ENCODE measurements around the gene FBXL17. TPM values are rescaled to one million over a fixed set of nuclear protein-coding genes. Genes with fewer than 3 reads are reported as not detected.

The FBXL17 gene
- total RNA-seq, 1 experiment from 2014 or later = 18.2 TPM

DNA sequence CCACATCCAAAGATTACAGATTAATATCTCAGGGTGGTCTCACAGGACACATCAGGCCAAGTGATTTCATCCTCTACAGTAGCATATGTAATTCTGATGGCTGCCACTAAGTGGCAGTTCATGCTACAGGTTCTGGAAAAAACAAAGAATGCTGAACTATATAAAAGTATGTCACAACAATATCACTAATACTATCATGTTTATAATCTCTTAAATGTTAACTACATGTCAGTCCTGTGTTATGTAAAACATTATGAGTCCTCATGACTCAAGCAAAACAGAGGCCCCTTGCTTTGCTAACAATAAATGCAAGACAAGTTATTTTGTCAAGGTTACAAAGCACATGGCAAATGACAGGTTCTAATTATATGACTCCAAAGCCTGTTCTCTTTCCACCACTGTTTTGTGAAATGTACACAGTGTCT is 233.2 kb downstream of the FBXL17 start:
- POLR2A ChIA-PET = no interaction called here
- CTCF ChIA-PET = interaction anchor here (0.9 kb wide), 1 partner anchor 22 kb away, joined by 3 read pairs; no protein-coding TSS in a partner anchor
- Mint-ChIP-seq H3K27me3 (ENCODE audit: insufficient read depth, unreplicated experiment) (no peaks in the 10 kb centered on the region), H3K27ac (ENCODE audit: low read depth, unreplicated experiment) (no peak overlapping the region), H3K4me1 (ENCODE audit: insufficient read depth, unreplicated experiment) (no peaks in the 10 kb centered on the region), H3K4me3 (ENCODE audit: unreplicated experiment) (no peak overlapping the region), H3K36me3 (ENCODE audit: insufficient read depth, unreplicated experiment) (peaks cover 5% of the 10 kb centered on the region), H3K9me3 (ENCODE audit: unreplicated experiment) (no peaks in the 10 kb centered on the region)
- no TSS peak for BruUV-seq (replicated peaks)
- DNase-seq (ENCODE audit: unreplicated experiment) = peak; percentile 32
- TF ChIP-seq, protein P1, sequence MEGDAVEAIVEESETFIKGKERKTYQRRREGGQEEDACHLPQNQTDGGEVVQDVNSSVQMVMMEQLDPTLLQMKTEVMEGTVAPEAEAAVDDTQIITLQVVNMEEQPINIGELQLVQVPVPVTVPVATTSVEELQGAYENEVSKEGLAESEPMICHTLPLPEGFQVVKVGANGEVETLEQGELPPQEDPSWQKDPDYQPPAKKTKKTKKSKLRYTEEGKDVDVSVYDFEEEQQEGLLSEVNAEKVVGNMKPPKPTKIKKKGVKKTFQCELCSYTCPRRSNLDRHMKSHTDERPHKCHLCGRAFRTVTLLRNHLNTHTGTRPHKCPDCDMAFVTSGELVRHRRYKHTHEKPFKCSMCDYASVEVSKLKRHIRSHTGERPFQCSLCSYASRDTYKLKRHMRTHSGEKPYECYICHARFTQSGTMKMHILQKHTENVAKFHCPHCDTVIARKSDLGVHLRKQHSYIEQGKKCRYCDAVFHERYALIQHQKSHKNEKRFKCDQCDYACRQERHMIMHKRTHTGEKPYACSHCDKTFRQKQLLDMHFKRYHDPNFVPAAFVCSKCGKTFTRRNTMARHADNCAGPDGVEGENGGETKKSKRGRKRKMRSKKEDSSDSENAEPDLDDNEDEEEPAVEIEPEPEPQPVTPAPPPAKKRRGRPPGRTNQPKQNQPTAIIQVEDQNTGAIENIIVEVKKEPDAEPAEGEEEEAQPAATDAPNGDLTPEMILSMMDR (IDR thresholded peaks at IDR 0.05; ENCODE audit: unreplicated experiment) = peak; percentile 45
- intact Hi-C loops (cut with micrococcal nuclease) = loop anchor here (2.0 kb wide), 2 partner anchors 112 to 196 kb away; no protein-coding TSS in a partner anchor

DNA sequence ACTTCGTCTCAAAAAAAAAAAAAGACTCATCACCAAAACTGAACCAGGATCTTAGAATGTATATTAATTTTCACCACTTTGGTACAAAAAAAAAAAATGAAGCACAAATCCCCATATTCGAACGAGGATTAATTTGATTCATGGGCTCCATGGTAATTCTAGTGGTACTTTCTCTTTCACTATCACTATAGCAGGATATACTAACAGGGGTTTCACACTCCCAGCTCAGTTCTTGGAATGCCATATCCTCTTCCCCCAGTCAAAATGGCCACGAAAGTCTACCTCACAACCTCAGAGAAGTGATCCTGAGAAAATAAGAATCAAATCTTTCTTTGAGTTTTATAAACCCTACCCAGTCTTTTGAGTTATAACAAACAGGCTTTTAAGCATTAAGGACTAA is 235.7 kb downstream of the FBXL17 start:
- H3K9me3 Mint-ChIP-seq (ENCODE audit: unreplicated experiment) = no peaks in the 10 kb centered on the region
- H3K4me1 Mint-ChIP-seq (ENCODE audit: insufficient read depth, unreplicated experiment) = peaks cover 5% of the 10 kb centered on the region
- H3K36me3 Mint-ChIP-seq (ENCODE audit: insufficient read depth, unreplicated experiment) = no peaks in the 10 kb centered on the region
- no peaks in the 10 kb centered on the region for H3K27me3 Mint-ChIP-seq (ENCODE audit: insufficient read depth, unreplicated experiment)
- H3K27ac Mint-ChIP-seq (ENCODE audit: low read depth, unreplicated experiment) = no peak overlapping the region
- intact Hi-C loops (cut with micrococcal nuclease) = no loop called here
- no TSS peak for BruUV-seq (replicated peaks)
- TF ChIP-seq, protein P1 (IDR thresholded peaks at IDR 0.05; ENCODE audit: unreplicated experiment) = no peak
- POLR2A ChIA-PET = no interaction called here
- CTCF ChIA-PET = interaction anchor here (0.6 to 1.8 kb wide), 4 partner anchors 29 to 1751 kb away, joined by 3 to 11 read pairs (median 4); no protein-coding TSS in a partner anchor
- H3K4me3 Mint-ChIP-seq (ENCODE audit: unreplicated experiment) = no peak overlapping the region
- no peak for DNase-seq (ENCODE audit: unreplicated experiment)

DNA sequence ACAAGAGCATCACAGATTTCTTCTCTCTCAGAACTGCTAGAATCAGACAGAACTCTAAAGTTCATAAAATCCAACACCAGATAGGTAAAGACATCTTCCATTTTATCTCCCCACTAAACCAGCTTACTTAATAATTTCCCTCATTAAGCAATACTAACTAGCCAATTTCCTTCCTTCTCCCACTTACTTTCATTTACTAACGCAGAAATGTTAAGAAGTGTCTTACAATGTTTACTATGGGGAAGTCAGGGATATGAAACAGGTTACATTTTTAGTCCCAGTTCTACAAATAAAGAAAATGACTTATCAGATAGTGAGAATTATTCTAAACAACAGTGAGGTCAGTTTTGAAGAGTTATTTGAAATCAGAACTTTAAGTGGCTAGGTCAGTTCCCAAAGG is 236.5 kb downstream of the FBXL17 start:
- ChIA-PET CTCF (interaction anchor here (1.8 kb wide), 1 partner anchor 114 kb away, joined by 11 read pairs; no protein-coding TSS in a partner anchor), POLR2A (no interaction called here)
- peaks cover 5% of the 10 kb centered on the region for H3K4me1 Mint-ChIP-seq (ENCODE audit: insufficient read depth, unreplicated experiment)
- no peak overlapping the region for H3K27ac Mint-ChIP-seq (ENCODE audit: low read depth, unreplicated experiment)
- no TSS peak for BruUV-seq (replicated peaks)
- intact Hi-C loops (cut with micrococcal nuclease) = no loop called here
- no peaks in the 10 kb centered on the region for H3K9me3 Mint-ChIP-seq (ENCODE audit: unreplicated experiment)
- TF ChIP-seq, protein P1 (IDR thresholded peaks at IDR 0.05; ENCODE audit: unreplicated experiment) = no peak
- no peaks in the 10 kb centered on the region for H3K27me3 Mint-ChIP-seq (ENCODE audit: insufficient read depth, unreplicated experiment)
- DNase-seq (ENCODE audit: unreplicated experiment) = no peak
- no peak overlapping the region for H3K4me3 Mint-ChIP-seq (ENCODE audit: unreplicated experiment)
- no peaks in the 10 kb centered on the region for H3K36me3 Mint-ChIP-seq (ENCODE audit: insufficient read depth, unreplicated experiment)

DNA sequence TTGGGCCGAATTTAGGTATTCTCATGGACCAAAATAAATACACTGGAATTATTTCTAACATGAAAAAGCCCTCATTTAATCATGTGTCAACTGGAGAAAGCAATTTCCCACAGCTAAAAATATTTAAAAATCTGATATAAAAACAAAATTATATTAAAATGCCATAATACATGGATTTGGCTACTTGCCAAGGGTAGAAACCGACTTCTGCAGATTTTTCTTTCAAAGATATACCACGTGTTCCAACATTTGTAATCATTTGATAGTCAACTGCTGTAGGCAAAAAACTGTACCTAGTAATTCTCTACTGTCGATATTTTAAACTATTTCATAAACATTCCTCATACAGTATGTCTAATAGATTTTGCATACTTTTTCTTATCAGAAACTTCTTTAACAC is 237.6 kb downstream of the FBXL17 start:
- no TSS peak for BruUV-seq (replicated peaks)
- intact Hi-C loops (cut with micrococcal nuclease) = no loop called here
- Mint-ChIP-seq H3K9me3 (ENCODE audit: unreplicated experiment) (no peaks in the 10 kb centered on the region), H3K36me3 (ENCODE audit: insufficient read depth, unreplicated experiment) (no peaks in the 10 kb centered on the region), H3K27me3 (ENCODE audit: insufficient read depth, unreplicated experiment) (no peaks in the 10 kb centered on the region), H3K27ac (ENCODE audit: low read depth, unreplicated experiment) (no peak overlapping the region), H3K4me1 (ENCODE audit: insufficient read depth, unreplicated experiment) (peaks cover 5% of the 10 kb centered on the region), H3K4me3 (ENCODE audit: unreplicated experiment) (no peak overlapping the region)
- TF ChIP-seq, protein P1 (IDR thresholded peaks at IDR 0.05; ENCODE audit: unreplicated experiment) = no peak
- no peak for DNase-seq (ENCODE audit: unreplicated experiment)
- ChIA-PET POLR2A (interaction anchor here (0.6 kb wide), 1 partner anchor 1311 kb away, joined by 3 read pairs; no protein-coding TSS in a partner anchor), CTCF (no interaction called here)
